B cell (primary cell): Measurements from ENCODE around the gene DIRAS1. TPM values are rescaled to one million over a fixed set of nuclear protein-coding genes. Genes with fewer than 3 reads are reported as not detected.

Experiments
- ATAC-seq: fragments of 200-7000 bp; cut with Tn5 transposase; one replicate; pipeline ENCODE4 v1.10.0; 2021; ENCODE audit warnings: low read depth, mild to moderate bottlenecking, moderate number of reproducible peaks, moderate library complexity
- CTCF ChIA-PET: fragments of 350-600 bp; sonication (Branson Sonifier 250); formaldehyde crosslinking; loops from one replicate; lab custom pipeline; 2021; ENCODE audit warnings: antibody characterized with exemption, inconsistent platforms; lab: Charles Lee
- POLR2A ChIA-PET: fragments of 350-600 bp; sonication (Branson Sonifier 250); formaldehyde crosslinking; loops from one replicate; lab custom pipeline; 2021; ENCODE audit warnings: antibody characterized with exemption; lab: Charles Lee
- DNase-seq: peaks from one replicate; pipeline ENCODE4 v3.0.0; 2013
- H2AFZ ChIP-seq: 2 replicates; pipeline ENCODE4 v1.6.1; 2012; ENCODE audit warnings: mild to moderate bottlenecking, low read depth, low read length; ENCODE audit not compliant: insufficient read depth, poor library complexity, severe bottlenecking
- H3K27ac ChIP-seq, 2 donors: 1 replicate in 1 of 2; 2 replicates in 1 of 2; pipeline ENCODE4 v1.5.1; 2012 to 2013; ENCODE audit warnings: low read length in 2 of 2, mild to moderate bottlenecking in 2 of 2, moderate library complexity in 1 of 2
- H3K27me3 ChIP-seq, 4 experiments: fragments of 200-600 bp in 1 of 4; sonication (generic) in 1 of 4; replicated peaks in 1 of 4; 1 replicate in 2 of 4; 2 replicates in 2 of 4; pipeline versions ENCODE4 v1.6.1 to v1.7.0; 2013 to 2016; ENCODE audit warnings: low read length in 3 of 4, mild to moderate bottlenecking in 2 of 4, mixed read lengths in 1 of 4, moderate library complexity in 1 of 4; ENCODE audit not compliant: insufficient read depth in 4 of 4, control insufficient read depth in 3 of 4; ENCODE audit errors: control extremely low read depth in 1 of 4
- H3K36me3 ChIP-seq, 2 experiments: replicated peaks in 1 of 2; 1 replicate in 1 of 2; 2 replicates in 1 of 2; pipeline versions ENCODE4 v1.6.1 to v1.7.1; 2013; ENCODE audit warnings: low read length in 1 of 2; ENCODE audit not compliant: insufficient read depth in 2 of 2, control insufficient read depth in 1 of 2; ENCODE audit errors: control extremely low read depth in 1 of 2, extremely low read depth in 1 of 2
- H3K4me1 ChIP-seq, 2 donors: fragments of 200-600 bp in 1 of 2; sonication (generic) in 1 of 2; 1 replicate in 1 of 2; 2 replicates in 1 of 2; pipeline versions ENCODE4 v1.5.1 to v1.6.1; 2013 to 2017; ENCODE audit warnings: low read length in 2 of 2; ENCODE audit not compliant: control insufficient read depth in 2 of 2, insufficient read depth in 2 of 2
- H3K4me2 ChIP-seq: replicated peaks from 2 replicates; pipeline ENCODE3; 2012; ENCODE audit warnings: mild to moderate bottlenecking, low read depth, low read length; ENCODE audit not compliant: poor library complexity, severe bottlenecking
- H3K4me3 ChIP-seq, 5 experiments: fragments of 200-600 bp in 1 of 5; sonication (generic) in 1 of 5; 1 replicate in 3 of 5; 2 replicates in 2 of 5; pipeline versions ENCODE4 v1.5.1 to v1.7.0; 2011 to 2016; ENCODE audit warnings: low read length in 4 of 5, mild to moderate bottlenecking in 4 of 5, low read depth in 2 of 5, control low read depth in 1 of 5, moderate library complexity in 1 of 5; ENCODE audit not compliant: insufficient read depth in 1 of 5; ENCODE audit errors: control extremely low read depth in 1 of 5, extremely low read depth in 1 of 5
- H3K79me2 ChIP-seq: fragments of 200-600 bp; sonication (generic); one replicate; pipeline ENCODE4 v1.6.0; 2016; ENCODE audit warnings: low read length; ENCODE audit not compliant: control insufficient read depth, insufficient read depth
- H3K9ac ChIP-seq: fragments of 200-600 bp; sonication (generic); 2 replicates; pipeline ENCODE4 v1.6.1; 2017; ENCODE audit warnings: mild to moderate bottlenecking, low read length, moderate library complexity
- H3K9me3 ChIP-seq, 3 donors: one replicate each; pipeline versions ENCODE4 v1.6.1 to v1.7.1; 2013; ENCODE audit warnings: low read length in 2 of 3; ENCODE audit not compliant: control insufficient read depth in 2 of 3, insufficient read depth in 1 of 3; ENCODE audit errors: control extremely low read depth in 1 of 3
- H4K20me1 ChIP-seq: 2 replicates; pipeline ENCODE4 v1.6.0; 2012; ENCODE audit warnings: mild to moderate bottlenecking, low read length; ENCODE audit not compliant: insufficient read depth, control insufficient read depth, poor library complexity, severe bottlenecking
- H3K27ac Mint-ChIP-seq: one replicate; pipeline ENCODE4 v1.8.0; 2021; ENCODE audit warnings: mixed read lengths
- H3K27me3 Mint-ChIP-seq: one replicate; pipeline ENCODE4 v1.8.0; 2021; ENCODE audit warnings: mixed read lengths
- H3K4me1 Mint-ChIP-seq: one replicate; pipeline ENCODE4 v1.8.0; 2021; ENCODE audit warnings: mixed read lengths
- H3K4me3 Mint-ChIP-seq: one replicate; pipeline ENCODE4 v1.8.0; 2021; ENCODE audit warnings: mixed read lengths
- H3K9me3 Mint-ChIP-seq: one replicate; pipeline ENCODE4 v1.8.0; 2022; ENCODE audit warnings: mixed read lengths; ENCODE audit not compliant: insufficient read depth
- EZH2 ChIP-seq: IDR thresholded peaks from 2 replicates; pipeline ENCODE4 v1.6.1; 2012; ENCODE audit warnings: borderline replicate concordance, low read depth, mild to moderate bottlenecking, moderate library complexity, low read length; ENCODE audit not compliant: insufficient read depth, poor library complexity, severe bottlenecking
- WGBS: methylation state at CpG from one replicate; pipeline ENCODE4 v1.1.5; 2013; ENCODE audit warnings: missing lambda C conversion rate; ENCODE audit not compliant: insufficient coverage; 5-methylcytosine and 5-hydroxymethylcytosine counted together
- intact Hi-C: fragments of 100-400 bp; cut with micrococcal nuclease; formaldehyde crosslinking; loops from one replicate; pipeline ENCODE4 v1.10.0; 2022
- polyA plus RNA-seq: library from polyadenylated mRNA; depleted of rRNA; stranded (reverse); fragments of >200 nt; gene quantifications from 2 replicates; pipeline ENCODE4 v1.2.3, GENCODE V29; 2012
- total RNA-seq, 2 donors: library from RNA; stranded (reverse); fragments of 120-200 nt in 1 of 2; gene quantifications; 1 replicate in 1 of 2; 2 replicates in 1 of 2; pipeline versions ENCODE4 v1.2.3 to v1.2.4, GENCODE V29; 2013 to 2022
- TF ChIP-seq, protein P1 (sequence below): fragments of 200-600 bp; IDR thresholded peaks from one replicate; pipeline ENCODE4 v1.8.0; 2022; ENCODE audit warnings: antibody characterized with exemption, mild to moderate bottlenecking

Gene DIRAS1
- total and polyA plus RNA-seq, 2 donors (not counting 1 experiment from before 2014, with no cell fraction given) = 5.2 to 23.7 TPM

- Histone ChIP-seq H3K9me3 (peaks cover 0 to 14% (median 0%) of the 10 kb centered on the region in 3 donors), H3K27me3 (no peaks in the 10 kb centered on the region), H2AFZ (no peak overlapping the region), H3K27ac (no peak overlapping the region), H4K20me1 (peaks cover 21% of the 10 kb centered on the region), H3K36me3 (peaks cover 5 to 35% of the 10 kb centered on the region in 2 experiments), H3K79me2 (peaks cover 33% of the 10 kb centered on the region), H3K9ac (no peak overlapping the region), H3K4me1 (peaks cover under 1 to 7% of the 10 kb centered on the region in 2 donors), H3K4me2 (no peak overlapping the region), H3K4me3 (no peak overlapping the region)
- Mint-ChIP-seq H3K27ac (no peak overlapping the region), H3K4me1 (peaks cover 27% of the 10 kb centered on the region), H3K4me3 (no peak overlapping the region), H3K9me3 (no peaks in the 10 kb centered on the region), H3K27me3 (no peaks in the 10 kb centered on the region)
- WGBS = 95% methylated on average over 19 of the region's 33 CpGs
- intact Hi-C loops = no loop called here
- POLR2A ChIA-PET = no interaction called here
- CTCF ChIA-PET = interaction anchor here (1.6 kb wide), 1 partner anchor 84 kb away, joined by 6 read pairs; no protein-coding TSS in a partner anchor
- ATAC-seq = no peak
- DNase-seq = no peak
- TF ChIP-seq, protein P1, sequence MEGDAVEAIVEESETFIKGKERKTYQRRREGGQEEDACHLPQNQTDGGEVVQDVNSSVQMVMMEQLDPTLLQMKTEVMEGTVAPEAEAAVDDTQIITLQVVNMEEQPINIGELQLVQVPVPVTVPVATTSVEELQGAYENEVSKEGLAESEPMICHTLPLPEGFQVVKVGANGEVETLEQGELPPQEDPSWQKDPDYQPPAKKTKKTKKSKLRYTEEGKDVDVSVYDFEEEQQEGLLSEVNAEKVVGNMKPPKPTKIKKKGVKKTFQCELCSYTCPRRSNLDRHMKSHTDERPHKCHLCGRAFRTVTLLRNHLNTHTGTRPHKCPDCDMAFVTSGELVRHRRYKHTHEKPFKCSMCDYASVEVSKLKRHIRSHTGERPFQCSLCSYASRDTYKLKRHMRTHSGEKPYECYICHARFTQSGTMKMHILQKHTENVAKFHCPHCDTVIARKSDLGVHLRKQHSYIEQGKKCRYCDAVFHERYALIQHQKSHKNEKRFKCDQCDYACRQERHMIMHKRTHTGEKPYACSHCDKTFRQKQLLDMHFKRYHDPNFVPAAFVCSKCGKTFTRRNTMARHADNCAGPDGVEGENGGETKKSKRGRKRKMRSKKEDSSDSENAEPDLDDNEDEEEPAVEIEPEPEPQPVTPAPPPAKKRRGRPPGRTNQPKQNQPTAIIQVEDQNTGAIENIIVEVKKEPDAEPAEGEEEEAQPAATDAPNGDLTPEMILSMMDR = no peak
- no peak for TF ChIP-seq EZH2
Observed at GRCh38 chr19:2732157-2732725, 11.1 kb upstream of the DIRAS1 start.
